Heart right ventricle (tissue), 16 donors: ENCODE results near the gene HS3ST4. TPM values are rescaled to one million over a fixed set of nuclear protein-coding genes. Genes with fewer than 3 reads are reported as not detected.

Experiments used
- ATAC-seq, 8 donors: fragments of 200-7000 bp; cut with Tn5 transposase; one replicate each; pipeline ENCODE4 v1.9.1; 2020; ENCODE audit warnings: mild to moderate bottlenecking in 8 of 8, moderate library complexity in 8 of 8, moderate number of reproducible peaks in 1 of 8
- DNase-seq, 2 donors: peaks; one replicate each; pipeline ENCODE4 v3.0.0-alpha.2; 2020
- H3K27ac ChIP-seq, 10 donors: fragments of 200-600 bp; sonication (generic) in 2 of 10; one replicate each; pipeline versions ENCODE4 v1.5.0 to v1.8.0; 2020 to 2022; ENCODE audit warnings: mild to moderate bottlenecking in 3 of 10
- H3K27me3 ChIP-seq, 7 donors: fragments of 200-600 bp; one replicate each; pipeline ENCODE4 v1.8.0; 2021 to 2022; ENCODE audit warnings: mild to moderate bottlenecking in 2 of 7
- H3K36me3 ChIP-seq, 9 donors: fragments of 200-600 bp; sonication (generic) in 1 of 9; one replicate each; pipeline versions ENCODE4 v1.5.0 to v1.8.0; 2020 to 2022; ENCODE audit warnings: mild to moderate bottlenecking in 2 of 9
- H3K4me1 ChIP-seq, 9 donors: fragments of 200-600 bp; sonication (generic) in 1 of 9; one replicate each; pipeline versions ENCODE4 v1.5.0 to v1.8.0; 2020 to 2022; ENCODE audit warnings: mild to moderate bottlenecking in 4 of 9
- H3K4me3 ChIP-seq, 10 donors: fragments of 200-600 bp; sonication (generic) in 2 of 10; one replicate each; pipeline versions ENCODE4 v1.5.0 to v1.8.0; 2020 to 2022; ENCODE audit warnings: mild to moderate bottlenecking in 7 of 10, moderate library complexity in 2 of 10
- H3K9me3 ChIP-seq, 11 donors: fragments of 200-600 bp in 10 of 11; sonication (generic) in 2 of 11; one replicate each; pipeline versions ENCODE4 v1.5.0 to v1.8.0; 2013 to 2022; ENCODE audit warnings: mild to moderate bottlenecking in 2 of 11, control low read depth in 1 of 11, moderate library complexity in 1 of 11
- WGBS, 2 donors: extraction: QIAGEN DNeasy Blood & Tissue Kit; methylation state at CpG; one replicate each; pipeline ENCODE4 v1.1.7; 2013; ENCODE audit warnings: inconsistent platforms in 1 of 2; 5-methylcytosine and 5-hydroxymethylcytosine counted together
- intact Hi-C, 10 donors: fragments of 100-400 bp; cut with DNase I; formaldehyde crosslinking; loops; one replicate each; pipeline versions ENCODE4 v1.11.1 to v1.14.2; 2022
- polyA plus RNA-seq, 2 donors: library from polyadenylated mRNA; stranded (reverse); fragments of 200-250 nt; gene quantifications; one replicate each; pipeline ENCODE4 v1.2.3, GENCODE V29; 2013
- total RNA-seq, 10 donors: library from RNA; stranded (reverse); fragmentation: NEBNext Ultra II Directional in 3 of 10; extraction: Animal tissue kit (Norgen Biotek cat#: 25700) in 3 of 10; gene quantifications; one replicate each; pipeline versions ENCODE4 v1.2.1 to v1.2.4, GENCODE V29; 2021 to 2023
- TF ChIP-seq, protein P1 (sequence below), 9 donors: fragments of 200-600 bp; sonication (generic) in 2 of 9; IDR thresholded peaks; one replicate each; pipeline versions ENCODE4 v1.5.0 to v1.8.0; 2021 to 2022; ENCODE audit warnings: antibody characterized with exemption in 9 of 9, mild to moderate bottlenecking in 5 of 9, moderate library complexity in 1 of 9
- donor health status: Arrhythmogenic right ventricular cardiomyopathy.
- donor health status: ischemic (EF 13 %, LVEDD 7.1; RV severe dilation, severe dysfunction).
- donor health status: healthy with polysubstance abuse.
- donor health status: DM: no; HTN: yes; CAD: no.
- donor health status: DM: no; HTN: no; CAD: no.
- donor health status: ischemic (EF 25% LVEDD 6.9; RV normal size, moderate dysfunction).
- donor health status: ischemic (EF 25% LVEDD 5.7; RV mildly dilated, moderate dysfunction).
- donor health status: healthy.
- donor health status: DM: yes; HTN: yes; CAD: no.
- donor health status: Ischemic cardiomyopathy.
- donor health status: ischemic (EF 35%, LVEDD 5.7; RV mildly dilated, moderate dysfunction).
- donor health status: nonischemic (EF 11% LVEDD 7.7; RV severe dilation, severe dysfunction).
- donor health status: DM: yes; HTN: yes; CAD: no.
- donor health status: PGD.
- donor health status: ischemic (EF 29% LVEDD 5.4; RV normal size, mild dysfunction).
- donor health status: nonischemic (EF 23%, LVEDD 6.1; RV moderate dilation, normal function).

The HS3ST4 gene
- total and polyA plus RNA-seq, 12 donors = 0.01 TPM; not detected in 11

DNA sequence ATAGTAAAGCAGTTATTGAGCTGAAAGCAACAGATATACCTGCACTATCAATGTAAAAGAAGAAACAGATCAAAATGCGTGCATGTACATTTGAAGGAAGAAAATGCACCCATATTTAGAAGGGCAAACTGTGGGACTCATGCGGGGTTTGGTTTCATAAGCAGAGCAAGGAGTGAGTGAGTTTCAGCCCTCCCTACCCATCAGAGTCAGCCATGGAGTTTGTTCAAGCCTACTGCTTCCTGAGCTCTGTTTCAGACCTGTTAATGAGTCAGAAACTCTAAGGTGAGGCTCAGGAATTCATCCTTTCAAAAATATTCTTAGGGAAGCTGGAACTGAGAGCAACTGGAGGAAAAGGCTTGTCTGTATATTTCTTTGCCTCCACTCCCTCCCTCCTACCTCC is 446.2 kb downstream of the HS3ST4 start:
- ATAC-seq (no peak), DNase-seq (no peak)
- no peak overlapping the region for H3K27ac ChIP-seq
- intact Hi-C loops = no loop called here
- no peaks in the 10 kb centered on the region for H3K27me3 ChIP-seq
- no peak overlapping the region for H3K4me3 ChIP-seq
- no peaks in the 10 kb centered on the region for H3K4me1 ChIP-seq
- no peaks in the 10 kb centered on the region for H3K36me3 ChIP-seq
- no peaks in the 10 kb centered on the region for H3K9me3 ChIP-seq
- WGBS, 2 donors = 85 to 93% methylated on average over 2 of the region's 2 CpGs
- TF ChIP-seq, protein P1, sequence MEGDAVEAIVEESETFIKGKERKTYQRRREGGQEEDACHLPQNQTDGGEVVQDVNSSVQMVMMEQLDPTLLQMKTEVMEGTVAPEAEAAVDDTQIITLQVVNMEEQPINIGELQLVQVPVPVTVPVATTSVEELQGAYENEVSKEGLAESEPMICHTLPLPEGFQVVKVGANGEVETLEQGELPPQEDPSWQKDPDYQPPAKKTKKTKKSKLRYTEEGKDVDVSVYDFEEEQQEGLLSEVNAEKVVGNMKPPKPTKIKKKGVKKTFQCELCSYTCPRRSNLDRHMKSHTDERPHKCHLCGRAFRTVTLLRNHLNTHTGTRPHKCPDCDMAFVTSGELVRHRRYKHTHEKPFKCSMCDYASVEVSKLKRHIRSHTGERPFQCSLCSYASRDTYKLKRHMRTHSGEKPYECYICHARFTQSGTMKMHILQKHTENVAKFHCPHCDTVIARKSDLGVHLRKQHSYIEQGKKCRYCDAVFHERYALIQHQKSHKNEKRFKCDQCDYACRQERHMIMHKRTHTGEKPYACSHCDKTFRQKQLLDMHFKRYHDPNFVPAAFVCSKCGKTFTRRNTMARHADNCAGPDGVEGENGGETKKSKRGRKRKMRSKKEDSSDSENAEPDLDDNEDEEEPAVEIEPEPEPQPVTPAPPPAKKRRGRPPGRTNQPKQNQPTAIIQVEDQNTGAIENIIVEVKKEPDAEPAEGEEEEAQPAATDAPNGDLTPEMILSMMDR (IDR thresholded peaks at IDR 0.05) = no peak

DNA sequence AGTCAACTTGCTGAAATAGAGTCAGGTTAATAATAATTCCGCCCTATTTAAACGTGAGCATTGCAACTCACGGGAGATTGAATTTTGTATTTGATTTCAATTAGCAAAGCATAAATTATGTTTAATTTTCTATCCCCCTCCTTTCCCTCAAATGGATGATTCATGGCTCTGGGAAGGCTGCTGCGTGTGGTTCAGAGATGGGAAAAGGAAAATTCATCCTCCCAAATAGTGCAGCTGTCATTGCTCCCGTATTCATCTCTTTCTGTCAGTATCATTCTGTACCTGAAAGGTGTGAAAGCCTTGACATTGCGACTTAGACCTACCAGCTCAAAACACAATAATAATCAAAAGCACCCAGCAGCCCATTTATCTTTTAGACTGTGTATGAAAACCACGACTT is 447.3 kb downstream of the HS3ST4 start:
- Histone ChIP-seq H3K4me3 (no peak overlapping the region), H3K4me1 (no peaks in the 10 kb centered on the region), H3K9me3 (no peaks in the 10 kb centered on the region), H3K36me3 (no peaks in the 10 kb centered on the region), H3K27me3 (no peaks in the 10 kb centered on the region), H3K27ac (no peak overlapping the region)
- WGBS, 2 donors = 81 to 84% methylated on average over 7 of the region's 7 CpGs
- DNase-seq (no peak), ATAC-seq (no peak)
- TF ChIP-seq, protein P1 (IDR thresholded peaks at IDR 0.05) = no peak
- intact Hi-C loops = no loop called here

DNA sequence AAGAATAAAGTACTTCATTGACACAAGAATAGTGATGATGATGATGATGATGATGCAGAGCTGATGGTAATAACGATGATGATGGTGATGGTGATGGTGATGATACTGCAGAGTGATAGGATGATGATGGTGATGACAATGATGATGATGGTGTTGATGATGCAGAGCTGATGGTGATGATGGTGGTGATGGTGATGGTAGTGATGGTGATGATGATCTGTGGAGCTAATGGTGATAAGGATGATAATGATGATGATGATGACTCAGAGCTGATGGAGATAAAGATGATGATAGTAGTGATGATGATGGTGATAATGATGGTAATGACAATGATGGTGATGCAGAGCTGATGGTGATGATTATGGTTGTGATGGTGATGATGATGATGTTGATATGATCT is 448.1 kb downstream of the HS3ST4 start:
- Histone ChIP-seq H3K27ac (no peak overlapping the region), H3K4me3 (no peak overlapping the region), H3K27me3 (no peaks in the 10 kb centered on the region), H3K4me1 (no peaks in the 10 kb centered on the region), H3K9me3 (no peaks in the 10 kb centered on the region), H3K36me3 (no peaks in the 10 kb centered on the region)
- WGBS, 2 donors = 69 to 70% methylated on average over 1 of the region's 1 CpG
- TF ChIP-seq, protein P1 (IDR thresholded peaks at IDR 0.05) = no peak
- no peak for DNase-seq
- ATAC-seq = no peak
- intact Hi-C loops = loop anchor here in 1 of 10 donors (5.0 kb wide), 1 partner anchor 838 kb away; no protein-coding TSS in a partner anchor

DNA sequence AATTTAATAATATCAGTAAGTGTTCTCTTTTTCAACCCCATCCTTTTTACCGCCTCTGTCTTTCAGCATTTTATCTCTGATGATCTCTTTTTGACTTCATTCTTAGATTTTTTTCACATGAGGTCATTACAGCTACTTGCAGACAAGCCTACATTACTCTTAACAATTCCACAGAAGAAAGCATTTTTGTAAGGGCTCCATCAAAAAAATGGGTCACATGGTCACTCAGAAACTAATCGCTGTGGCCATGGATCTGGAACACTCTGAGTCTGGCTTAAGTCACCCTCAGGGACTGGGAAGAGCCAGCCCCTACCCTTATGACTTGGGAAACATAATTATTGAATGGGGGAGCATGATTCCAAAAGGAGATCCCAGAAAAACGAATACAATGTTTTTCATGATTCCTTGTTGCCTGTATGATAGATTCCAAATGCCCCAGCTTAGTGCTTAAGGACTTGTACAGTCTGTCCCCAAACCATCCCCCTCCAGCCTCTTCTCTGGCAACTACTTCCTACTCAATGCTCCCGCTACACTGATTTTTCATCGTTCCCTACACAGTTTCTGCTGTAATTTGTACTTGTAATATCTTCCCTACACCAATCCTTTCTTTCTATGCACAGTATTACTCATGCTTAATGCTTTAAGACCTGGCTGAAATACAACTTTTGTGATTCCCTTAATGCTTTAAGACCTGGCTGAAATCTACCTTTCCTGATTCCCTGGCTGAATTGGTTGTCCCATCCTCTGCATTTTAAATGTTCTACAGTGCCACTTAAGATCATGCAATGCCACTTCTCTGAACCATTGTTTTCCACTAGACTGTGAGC is 457.8 kb downstream of the HS3ST4 start:
- TF ChIP-seq, protein P1 (IDR thresholded peaks at IDR 0.05) = no peak
- H3K4me3 ChIP-seq = no peak overlapping the region
- ATAC-seq (no peak), DNase-seq (no peak)
- intact Hi-C loops = no loop called here
- peaks cover 0 to 2% (median 0%) of the 10 kb centered on the region in 11 donors for H3K9me3 ChIP-seq
- H3K27me3 ChIP-seq = peaks cover 0 to 7% (median 0%) of the 10 kb centered on the region in 7 donors
- H3K36me3 ChIP-seq = no peaks in the 10 kb centered on the region
- 68 to 74% methylated on average over 5 of the region's 5 CpGs for WGBS, 2 donors
- no peaks in the 10 kb centered on the region for H3K4me1 ChIP-seq
- H3K27ac ChIP-seq = no peak overlapping the region
